Measurements from ENCODE around the gene TOP2A. TPM values are rescaled to one million over a fixed set of nuclear protein-coding genes. Genes with fewer than 3 reads are reported as not detected.
"Not testable (repeated sequence)": the region's sequence is repeated elsewhere in the genome, so short reads cannot be mapped to it uniquely, and the experiment has no call there.

The TOP2A gene
- total RNA-seq, 1 experiment from 2014 or later, result 372 TPM

DNA sequence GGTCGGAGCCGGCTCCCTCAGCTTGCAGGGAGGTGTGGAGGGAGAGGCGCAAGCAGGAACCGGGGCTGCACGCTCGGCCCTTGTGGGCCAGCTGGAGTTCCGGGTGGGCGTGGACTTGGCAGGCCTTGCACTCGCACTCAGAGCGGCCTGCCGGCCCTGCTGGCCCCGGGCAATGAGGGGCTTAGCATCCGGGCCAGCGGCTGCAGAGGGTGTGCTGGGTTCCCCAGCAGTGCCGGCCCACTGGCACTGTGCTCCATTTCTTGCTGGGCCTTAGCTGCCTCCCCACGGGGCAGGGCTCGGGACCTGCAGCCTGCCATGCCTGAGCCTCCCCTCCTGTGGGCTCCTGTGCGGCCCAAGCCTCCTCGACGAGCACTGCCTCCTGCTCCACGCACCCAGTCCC is 41.9 kb downstream of the TOP2A start:
- DNase-seq (ENCODE audit: low read depth), result not testable (repeated sequence)

DNA sequence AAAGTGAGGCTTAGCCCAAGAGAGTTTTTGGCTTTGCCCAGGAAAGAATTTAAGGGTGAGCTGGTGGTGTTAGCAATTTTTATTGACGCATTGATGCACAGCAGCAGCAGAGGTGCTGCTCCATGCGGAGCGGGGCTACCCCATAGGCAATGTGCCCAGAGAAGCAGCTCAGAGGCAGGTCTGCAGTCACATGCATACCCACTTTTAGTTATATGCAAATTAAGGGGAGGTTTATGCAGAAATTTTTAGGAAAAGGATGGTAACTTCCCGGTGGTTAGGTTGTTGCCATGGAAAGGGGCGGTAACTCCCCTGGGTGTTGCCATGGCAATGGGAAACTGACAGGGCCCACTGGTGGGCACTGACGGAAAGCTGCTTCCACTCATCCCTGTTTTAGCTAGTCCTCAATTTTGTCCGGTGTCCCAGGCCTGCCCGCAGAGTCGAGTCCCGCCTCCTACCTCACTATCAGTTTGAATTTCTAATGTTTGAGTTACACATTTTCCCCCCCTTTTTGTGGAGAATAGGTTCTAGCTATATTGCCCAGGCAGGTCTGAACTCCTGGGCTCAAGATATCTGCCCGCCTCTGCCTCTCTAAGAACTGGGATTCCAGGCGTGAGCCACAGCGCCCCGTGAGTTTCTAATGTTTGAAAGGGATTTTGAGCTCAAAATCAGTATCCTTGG is 42.7 kb downstream of the TOP2A start:
- DNase-seq (ENCODE audit: low read depth), result no peak

DNA sequence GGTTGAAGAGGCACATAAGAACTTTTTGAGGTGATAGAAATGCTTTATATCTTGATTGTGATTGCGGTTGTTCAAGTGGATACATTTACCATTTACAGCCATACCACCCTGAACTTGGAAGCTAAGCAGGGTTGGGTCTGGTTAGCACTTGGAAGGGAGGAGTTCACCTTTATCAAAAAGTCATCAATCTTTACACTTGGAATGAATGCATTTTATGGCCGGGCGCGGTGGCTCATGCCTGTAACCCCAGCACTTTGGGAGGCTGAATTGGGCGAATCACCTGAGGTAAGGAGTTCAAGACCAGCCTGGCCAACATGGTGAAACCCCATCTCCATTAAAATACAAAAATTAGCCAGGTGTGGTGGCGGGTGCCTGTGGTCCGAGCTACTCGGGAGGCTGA is 43.7 kb downstream of the TOP2A start:
- DNase-seq (ENCODE audit: low read depth), result no peak

DNA sequence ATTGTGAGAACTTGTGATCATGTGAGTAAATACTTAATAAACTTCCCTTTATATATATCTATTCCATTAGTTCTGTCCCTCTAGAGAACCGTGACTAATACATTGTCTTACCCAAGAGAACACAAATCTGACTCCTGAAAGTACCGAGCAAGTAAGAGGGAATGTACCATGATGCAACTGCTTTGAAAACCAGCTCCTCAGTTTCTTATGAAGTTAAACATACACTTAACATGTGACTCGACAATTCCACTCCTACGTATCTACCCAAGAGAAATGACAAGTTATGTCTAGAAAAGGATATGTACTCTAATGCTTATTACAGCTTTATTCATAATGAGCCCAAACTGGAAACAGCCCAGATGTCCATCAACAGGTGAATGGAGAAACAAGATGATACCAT is 44.4 kb downstream of the TOP2A start:
- DNase-seq (ENCODE audit: low read depth), result no peak

DNA sequence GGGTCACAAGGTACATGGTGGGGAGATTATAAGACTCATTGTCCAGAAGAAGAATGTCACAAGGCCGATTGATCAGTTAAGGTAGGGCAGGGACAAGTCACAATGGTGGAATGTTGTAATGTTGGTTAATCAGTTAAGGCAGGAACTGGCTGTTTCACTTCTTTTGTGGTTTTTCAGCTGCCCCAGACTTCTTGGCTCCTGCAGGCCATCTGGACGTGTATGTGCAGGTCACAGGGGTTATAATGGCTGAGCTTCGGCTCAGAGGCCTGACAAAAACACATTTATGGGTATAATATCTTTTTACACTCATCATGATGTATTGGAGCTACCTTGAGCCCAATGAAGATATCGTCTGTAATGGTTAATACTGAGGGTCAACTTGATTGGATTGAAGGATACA is 45.1 kb downstream of the TOP2A start:
- not testable (repeated sequence) for DNase-seq (ENCODE audit: low read depth)

- no peak for DNase-seq (ENCODE audit: low read depth)
Measured at GRCh38 chr17:40372031-40372430, 45.7 kb downstream of the TOP2A start.

DNA sequence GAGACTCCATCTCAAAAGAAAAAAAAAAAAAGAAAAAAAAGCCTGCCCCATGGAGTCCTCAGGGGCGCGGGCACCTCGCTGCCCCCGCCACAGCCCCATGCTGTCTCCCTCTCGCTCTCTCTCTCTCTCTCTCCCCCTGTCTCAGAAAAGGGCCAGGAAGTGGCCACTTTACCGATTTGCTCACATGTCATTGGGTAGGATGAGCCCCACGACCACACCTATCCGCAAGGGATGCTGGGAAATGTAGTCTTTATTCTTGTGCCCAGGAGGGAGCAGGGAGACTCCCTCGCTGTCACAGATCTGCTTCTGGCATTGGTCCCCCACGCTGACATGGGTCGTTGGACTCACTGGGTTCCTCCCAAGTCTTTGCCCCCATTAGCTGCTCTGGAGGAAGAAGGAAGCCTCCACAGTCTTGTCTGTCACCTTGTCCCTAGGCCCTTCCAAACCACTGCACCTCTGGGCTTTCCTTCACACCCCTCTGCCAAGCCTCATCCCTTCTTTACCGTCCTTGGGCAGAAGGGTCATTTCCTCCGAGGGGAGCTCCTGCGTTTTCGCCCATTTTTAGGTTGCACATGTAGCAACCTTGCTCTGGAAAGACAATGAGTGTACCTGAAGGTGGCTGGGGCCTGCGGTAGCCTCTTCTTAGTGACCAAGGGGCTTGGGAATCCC is 46.3 kb downstream of the TOP2A start:
- no peak for DNase-seq (ENCODE audit: low read depth)

DNA sequence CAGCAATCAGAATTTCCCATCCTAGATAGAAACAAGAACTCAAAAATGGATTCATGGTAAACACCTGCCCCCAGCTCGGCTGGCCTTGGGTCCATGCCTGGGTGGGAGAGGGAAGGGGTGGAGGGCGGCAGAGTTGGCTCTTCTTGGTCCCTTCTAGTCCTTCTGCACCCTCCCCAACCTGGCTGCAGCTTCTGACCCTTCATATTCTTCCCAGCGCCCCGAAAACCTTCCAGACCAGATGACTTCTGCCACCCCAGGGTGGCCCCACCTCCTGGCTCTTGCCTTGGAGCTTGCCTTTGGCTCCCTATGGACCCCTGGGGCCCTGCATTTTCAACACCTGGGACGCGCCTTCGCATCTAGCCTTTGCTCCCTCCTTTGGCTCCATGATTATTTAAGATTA is 47.8 kb downstream of the TOP2A start:
- no peak for DNase-seq (ENCODE audit: low read depth)

DNA sequence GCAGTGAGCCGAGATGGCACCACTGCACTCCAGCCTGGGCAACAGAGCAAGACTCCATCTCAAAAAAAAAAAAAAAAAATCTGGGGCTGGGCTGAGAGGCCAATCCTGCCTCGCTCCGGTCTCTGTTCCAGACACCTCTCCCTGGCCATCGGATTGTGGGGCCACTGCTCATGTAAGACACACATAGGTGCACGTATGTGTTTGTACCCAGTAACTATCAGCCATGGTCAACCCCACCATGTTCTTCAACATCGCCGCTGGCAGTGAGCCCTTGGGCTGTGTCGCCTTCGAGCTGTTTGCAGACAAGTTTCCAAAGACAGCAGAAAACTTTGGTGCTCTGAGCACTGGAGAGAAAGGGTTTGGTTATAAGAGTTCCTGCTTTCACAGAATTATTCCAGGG is 50.0 kb downstream of the TOP2A start:
- not testable (repeated sequence) for DNase-seq (ENCODE audit: low read depth)

DNA sequence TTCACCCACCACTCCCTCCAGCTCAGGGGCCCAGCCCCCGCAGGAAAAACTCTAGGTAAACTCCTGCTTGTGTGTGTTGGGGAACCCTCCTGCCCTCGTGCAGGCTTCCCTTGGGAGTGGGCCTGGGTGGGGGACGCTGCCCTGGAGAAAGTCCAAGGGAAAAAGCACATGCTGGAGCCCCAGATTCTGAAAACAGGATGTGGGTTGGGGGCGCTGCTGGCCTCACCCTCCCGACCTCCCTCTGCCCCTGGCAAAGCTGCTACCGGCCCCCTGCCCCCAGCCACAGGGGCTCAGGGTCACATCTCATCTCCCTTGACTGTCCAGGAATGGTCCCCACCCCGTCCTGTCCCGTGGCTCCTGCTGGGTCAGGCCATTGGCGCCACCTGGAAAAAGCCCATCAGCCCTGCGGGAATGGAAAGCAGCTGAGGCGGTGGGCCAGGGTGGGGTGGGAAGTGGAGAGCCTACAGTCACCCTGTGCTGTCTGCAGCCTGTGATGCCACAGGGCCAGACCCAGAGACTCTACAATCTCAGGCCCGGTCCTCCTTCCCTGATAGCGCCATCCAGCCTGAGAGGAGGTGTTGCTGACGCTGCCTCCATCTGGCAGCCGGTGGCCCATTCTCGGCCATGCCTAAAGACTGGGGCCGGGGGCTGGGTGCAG is 50.7 kb downstream of the TOP2A start:
- no peak for DNase-seq (ENCODE audit: low read depth)

DNA sequence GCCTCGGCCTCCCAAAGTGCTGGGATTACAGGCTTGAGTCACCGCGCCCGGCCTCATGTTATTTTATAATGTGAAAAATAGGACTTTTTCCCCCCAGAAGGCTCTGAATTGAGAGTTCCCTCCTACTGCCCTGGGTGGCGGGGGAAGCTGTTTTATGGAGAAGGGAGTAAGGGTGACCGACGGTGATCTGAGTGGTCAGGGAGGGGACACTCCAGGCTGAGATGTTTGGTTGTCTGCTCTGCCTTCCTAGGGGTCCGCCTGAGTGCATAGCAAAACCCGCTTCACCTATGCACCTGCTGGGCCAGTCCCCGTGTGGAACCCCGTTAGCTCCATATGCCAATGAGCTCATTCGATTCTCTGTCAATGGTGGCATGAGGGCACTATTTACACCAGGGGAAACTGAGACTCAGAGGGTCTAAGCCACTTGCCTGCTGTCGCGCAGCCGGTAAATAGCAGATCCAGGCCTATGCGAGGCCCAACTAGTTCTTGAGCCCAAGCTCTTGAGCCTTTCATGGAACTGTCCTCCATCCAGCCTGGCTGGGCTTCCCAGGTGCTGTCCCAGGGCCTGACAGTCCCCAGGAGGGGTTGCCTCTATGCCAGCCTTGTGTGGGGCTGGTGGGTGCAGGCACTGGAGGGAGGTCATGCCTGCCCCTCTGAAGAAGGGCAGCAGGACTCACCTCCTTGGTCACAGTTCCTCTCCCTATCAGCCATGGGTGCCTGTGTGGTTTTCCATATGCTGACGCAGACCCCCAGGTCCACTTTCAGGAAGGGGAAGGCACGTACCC is 51.4 kb downstream of the TOP2A start:
- DNase-seq (ENCODE audit: low read depth), result no peak

GRCh38 chr17:40364906-40365305 is 52.8 kb downstream of the TOP2A start:
- DNase-seq (ENCODE audit: low read depth), result no peak

GRCh38 chr17:40364121-40364861 is 53.4 kb downstream of the TOP2A start, which contains the start of gene GJD3:
TSS of gene GJD3 (minus strand) at chr17:40364737. CDS start at chr17:40363815, 922 bp downstream.
- no peak for DNase-seq (ENCODE audit: low read depth)

GRCh38 chr17:40363111-40363827 is 54.4 kb downstream of the TOP2A start:
- DNase-seq (ENCODE audit: low read depth), result peak; percentile 47

GRCh38 chr17:40362696-40363110 is 55.0 kb downstream of the TOP2A start:
- DNase-seq (ENCODE audit: low read depth), result peak; percentile 86

- no peak for DNase-seq (ENCODE audit: low read depth)
Measured at GRCh38 chr17:40361925-40362695, 55.6 kb downstream of the TOP2A start.

GRCh38 chr17:40361063-40361924 is 56.4 kb downstream of the TOP2A start:
- no peak for DNase-seq (ENCODE audit: low read depth)

DNA sequence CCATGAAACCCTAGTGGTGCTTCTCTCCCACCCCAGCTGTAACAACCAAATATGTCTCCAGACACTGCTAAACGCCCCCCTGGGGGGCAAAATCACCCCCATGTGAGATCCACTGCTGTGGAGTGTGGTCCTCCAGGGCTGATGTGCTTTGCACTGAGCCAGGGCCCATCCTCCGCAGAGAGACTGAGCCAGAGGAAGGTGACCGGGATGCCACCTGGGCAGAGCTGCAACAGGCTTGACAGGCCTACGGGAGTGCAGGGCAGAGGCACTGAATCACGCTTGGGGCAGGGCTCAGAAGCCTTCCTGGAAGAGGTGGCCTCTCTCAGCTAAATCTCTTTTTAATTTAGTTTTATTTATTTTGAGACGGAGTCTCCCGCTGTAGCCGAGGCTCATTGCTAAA is 57.6 kb downstream of the TOP2A start:
- DNase-seq (ENCODE audit: low read depth), result no peak

Data from Daoy (cell line).